Neural progenitor cell (in vitro differentiated cells): ENCODE results near the gene HEG1. TPM values are rescaled to one million over a fixed set of nuclear protein-coding genes. Genes with fewer than 3 reads are reported as not detected.

Experiments used
- DNase-seq: peaks from one replicate; pipeline ENCODE4 v3.0.0-alpha.2; 2016; ENCODE audit warnings: low spot score
- H2AFZ ChIP-seq: fragments of 200-600 bp; sonication (generic); replicated peaks from 2 replicates; pipeline ENCODE4 v1.6.1; 2016; ENCODE audit warnings: antibody characterized with exemption
- H3F3A ChIP-seq: fragments of 200-600 bp; sonication (generic); 2 replicates; pipeline ENCODE4 v1.6.1; 2016; ENCODE audit warnings: antibody characterized with exemption, low read depth
- H3K27ac ChIP-seq: fragments of 200-600 bp; sonication (generic); 2 replicates; pipeline ENCODE4 v1.5.1; 2016; ENCODE audit warnings: mild to moderate bottlenecking
- H3K27me3 ChIP-seq: fragments of 200-600 bp; sonication (generic); 2 replicates; pipeline ENCODE4 v1.6.1; 2016; ENCODE audit warnings: mild to moderate bottlenecking, moderate library complexity
- H3K36me3 ChIP-seq: fragments of 200-600 bp; sonication (generic); 2 replicates; pipeline ENCODE4 v1.5.1; 2016
- H3K4me1 ChIP-seq: fragments of 200-600 bp; sonication (generic); 2 replicates; pipeline ENCODE4 v1.6.1; 2016; ENCODE audit warnings: mixed run types
- H3K4me2 ChIP-seq: fragments of 200-600 bp; sonication (generic); 2 replicates; pipeline ENCODE4 v1.6.1; 2016
- H3K4me3 ChIP-seq: fragments of 200-600 bp; sonication (generic); 2 replicates; pipeline ENCODE4 v1.5.1; 2016
- H3K79me2 ChIP-seq: fragments of 200-600 bp; sonication (generic); 2 replicates; pipeline ENCODE4 v1.6.1; 2016; ENCODE audit warnings: low read depth
- H3K9ac ChIP-seq: fragments of 200-600 bp; sonication (generic); 2 replicates; pipeline ENCODE4 v1.6.1; 2016
- H3K9me3 ChIP-seq: fragments of 200-600 bp; sonication (generic); 2 replicates; pipeline ENCODE4 v1.5.1; 2016; ENCODE audit warnings: low read depth
- H4K20me1 ChIP-seq: fragments of 200-600 bp; sonication (generic); 2 replicates; pipeline ENCODE4 v1.6.1; 2016; ENCODE audit warnings: low read depth
- H3K27ac Mint-ChIP-seq: 3 replicates; pipeline ENCODE4 v1.8.0; 2021; ENCODE audit warnings: mixed read lengths
- H3K27me3 Mint-ChIP-seq: 2 replicates; pipeline ENCODE4 v1.8.0; 2022; ENCODE audit warnings: low read depth, mild to moderate bottlenecking, inconsistent platforms, moderate library complexity, mixed read lengths; ENCODE audit not compliant: insufficient read depth
- H3K36me3 Mint-ChIP-seq: 3 replicates; pipeline ENCODE4 v1.8.0; 2021; ENCODE audit warnings: mixed read lengths
- H3K4me1 Mint-ChIP-seq: 3 replicates; pipeline ENCODE4 v1.8.0; 2021; ENCODE audit warnings: mixed read lengths
- H3K4me3 Mint-ChIP-seq: 3 replicates; pipeline ENCODE4 v1.8.0; 2021; ENCODE audit warnings: mild to moderate bottlenecking, moderate library complexity, mixed read lengths
- H3K9me3 Mint-ChIP-seq: 3 replicates; pipeline ENCODE4 v1.8.0; 2020; ENCODE audit warnings: mixed read lengths
- CTCF ChIP-seq: fragments of 200-600 bp; sonication (generic); IDR thresholded peaks from 2 replicates; pipeline ENCODE4 v1.5.1; 2017; ENCODE audit warnings: antibody characterized with exemption, mild to moderate bottlenecking
- EZH2 ChIP-seq: fragments of 200-600 bp; sonication (generic); IDR thresholded peaks from 2 replicates; pipeline ENCODE4 v1.6.1; 2017; ENCODE audit warnings: antibody characterized with exemption, mild to moderate bottlenecking, moderate library complexity
- EZH2phosphoT487 ChIP-seq: fragments of 200-600 bp; sonication (generic); IDR thresholded peaks from 2 replicates; pipeline ENCODE4 v1.6.1; 2017; ENCODE audit warnings: antibody characterized with exemption
- total RNA-seq: library from RNA; depleted of rRNA; stranded (reverse); fragments of >200 nt; gene quantifications from 2 replicates; pipeline ENCODE4 v1.2.3, GENCODE V29; 2015; ENCODE audit warnings: low replicate concordance

HEG1 gene
- total RNA-seq, 1 donor from 2014 or later = 11.4 TPM

DNA sequence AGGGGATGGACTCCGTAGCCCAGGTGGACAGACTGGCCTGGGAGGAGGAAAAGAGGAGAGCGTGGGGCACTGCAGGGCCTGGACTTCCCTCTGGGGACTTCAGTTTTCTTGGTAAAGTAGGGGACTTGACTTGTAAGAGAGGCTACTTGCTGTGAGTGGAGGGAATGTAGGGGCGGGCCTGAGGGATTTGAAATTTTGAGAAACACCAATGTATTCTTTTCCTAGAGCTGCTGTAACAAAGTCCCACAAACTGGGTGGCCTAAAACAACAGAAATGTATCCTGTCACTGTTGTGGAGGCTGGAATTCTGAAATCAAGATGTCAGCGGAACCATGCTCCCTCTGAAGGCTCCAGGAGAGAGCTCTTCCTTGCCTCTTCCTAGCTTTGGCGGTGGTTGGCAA is 5.8 kb upstream of the HEG1 start:
- Histone ChIP-seq H3K27me3 (peaks cover 26% of the 10 kb centered on the region), H3K27ac (no peak overlapping the region), H3K4me3 (no peak overlapping the region), H3K4me1 (peaks cover 3% of the 10 kb centered on the region), H3F3A (no peaks in the 10 kb centered on the region), H3K79me2 (no peaks in the 10 kb centered on the region), H2AFZ (no peak overlapping the region), H3K36me3 (no peaks in the 10 kb centered on the region), H3K9ac (no peak overlapping the region), H4K20me1 (no peaks in the 10 kb centered on the region), H3K9me3 (no peaks in the 10 kb centered on the region), H3K4me2 (no peak overlapping the region)
- H3K27me3 Mint-ChIP-seq = peaks cover 7% of the 10 kb centered on the region
- TF ChIP-seq CTCF (no peak), EZH2phosphoT487 (no peak), EZH2 (no peak)
- H3K4me1 Mint-ChIP-seq = peaks cover 17% of the 10 kb centered on the region
- peaks cover 9% of the 10 kb centered on the region for H3K9me3 Mint-ChIP-seq
- DNase-seq = no peak
- peaks cover 4% of the 10 kb centered on the region for H3K36me3 Mint-ChIP-seq
- no peak overlapping the region for H3K4me3 Mint-ChIP-seq
- H3K27ac Mint-ChIP-seq = no peak overlapping the region

DNA sequence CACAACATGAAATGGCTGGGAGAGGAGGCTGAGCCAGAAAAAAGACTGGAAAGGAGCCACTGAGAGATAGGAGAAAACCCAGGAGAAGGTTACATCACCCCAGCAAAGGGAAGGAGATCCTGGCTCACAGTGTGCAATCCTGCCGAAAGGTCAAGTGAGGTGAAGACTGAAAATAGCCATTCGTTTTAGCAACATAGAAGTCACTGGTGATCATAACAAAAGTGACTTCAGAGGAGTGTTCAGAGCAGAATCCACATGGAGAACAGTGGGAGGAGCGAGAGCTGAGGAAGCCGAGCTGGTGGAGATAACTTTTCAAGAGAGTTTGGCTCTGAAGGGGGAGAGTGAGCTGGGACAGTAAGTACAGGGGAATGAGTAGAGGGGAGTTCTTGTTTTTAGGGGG is 5.4 kb upstream of the HEG1 start:
- Mint-ChIP-seq H3K4me3 (no peak overlapping the region), H3K9me3 (peaks cover 9% of the 10 kb centered on the region), H3K27me3 (peaks cover 11% of the 10 kb centered on the region), H3K36me3 (peaks cover 4% of the 10 kb centered on the region), H3K27ac (no peak overlapping the region), H3K4me1 (peaks cover 20% of the 10 kb centered on the region)
- H3K9me3 ChIP-seq = no peaks in the 10 kb centered on the region
- no peak overlapping the region for H3K9ac ChIP-seq
- no peaks in the 10 kb centered on the region for H3K36me3 ChIP-seq
- H3F3A ChIP-seq = no peaks in the 10 kb centered on the region
- no peak overlapping the region for H3K4me3 ChIP-seq
- no peaks in the 10 kb centered on the region for H4K20me1 ChIP-seq
- H3K27me3 ChIP-seq = peaks cover 31% of the 10 kb centered on the region
- peaks cover 6% of the 10 kb centered on the region for H3K4me1 ChIP-seq
- no peaks in the 10 kb centered on the region for H3K79me2 ChIP-seq
- TF ChIP-seq EZH2 (no peak), EZH2phosphoT487 (no peak), CTCF (no peak)
- no peak overlapping the region for H3K4me2 ChIP-seq
- H3K27ac ChIP-seq = no peak overlapping the region
- H2AFZ ChIP-seq = no peak overlapping the region
- DNase-seq = no peak

DNA sequence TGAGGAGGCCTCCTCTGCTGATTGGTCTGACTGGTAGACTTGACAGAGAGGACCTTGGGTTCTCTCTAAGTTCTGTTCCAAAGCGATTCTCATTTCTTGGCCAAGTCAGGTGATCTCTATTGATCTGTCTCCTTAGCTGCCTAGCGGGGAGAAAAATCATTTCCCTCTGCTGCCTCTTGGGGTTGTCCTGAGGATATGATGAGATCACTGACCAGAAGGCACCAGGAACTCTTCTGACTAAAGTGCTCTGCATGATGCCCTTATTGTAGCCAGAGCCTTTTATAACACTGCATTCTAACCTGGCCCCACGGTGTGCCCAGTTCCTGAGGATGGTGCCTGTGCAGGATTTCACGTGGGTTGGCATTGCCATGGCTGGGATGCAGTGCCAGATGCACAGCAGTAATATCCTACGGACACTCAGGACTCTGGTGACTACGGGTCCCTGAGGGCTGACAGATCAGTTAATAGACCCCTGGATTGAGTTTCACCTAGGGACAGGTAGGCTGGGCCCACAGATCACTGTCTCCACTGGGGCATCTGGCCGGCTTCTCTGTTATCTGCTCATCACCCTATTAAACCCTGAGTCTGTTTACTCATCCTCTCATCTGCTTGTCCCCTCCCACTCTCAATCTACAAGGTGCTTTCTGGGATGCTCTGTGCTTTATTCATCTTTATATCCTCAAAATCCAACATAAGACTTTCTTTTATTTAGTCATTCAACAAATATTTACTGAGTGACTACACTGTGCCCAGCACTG is 3.9 kb upstream of the HEG1 start:
- TF ChIP-seq EZH2phosphoT487 = no peak
- no peak for TF ChIP-seq EZH2
- TF ChIP-seq CTCF = no peak
- peaks cover 4% of the 10 kb centered on the region for H4K20me1 ChIP-seq
- no peak overlapping the region for H3K27ac ChIP-seq
- H3K4me2 ChIP-seq = no peak overlapping the region
- H3K4me1 ChIP-seq = peaks cover 7% of the 10 kb centered on the region
- H3K9me3 Mint-ChIP-seq = peaks cover 9% of the 10 kb centered on the region
- DNase-seq = no peak
- H3K36me3 Mint-ChIP-seq = peaks cover 4% of the 10 kb centered on the region
- no peak overlapping the region for H3K4me3 Mint-ChIP-seq
- no peaks in the 10 kb centered on the region for H3K36me3 ChIP-seq
- peaks cover 1% of the 10 kb centered on the region for H3F3A ChIP-seq
- H3K4me3 ChIP-seq = no peak overlapping the region
- peaks cover 11% of the 10 kb centered on the region for H3K27me3 Mint-ChIP-seq
- peaks cover 20% of the 10 kb centered on the region for H3K4me1 Mint-ChIP-seq
- H3K9ac ChIP-seq = no peak overlapping the region
- H3K27ac Mint-ChIP-seq = no peak overlapping the region
- H3K27me3 ChIP-seq = peaks cover 38% of the 10 kb centered on the region
- H3K79me2 ChIP-seq = peaks cover 7% of the 10 kb centered on the region
- H2AFZ ChIP-seq = no peak overlapping the region
- H3K9me3 ChIP-seq = no peaks in the 10 kb centered on the region
